Measurements from ENCODE around the gene ACBD5. TPM values are rescaled to one million over a fixed set of nuclear protein-coding genes. Genes with fewer than 3 reads are reported as not detected.
"Not testable (repeated sequence)": the region's sequence is repeated elsewhere in the genome, so short reads cannot be mapped to it uniquely, and the experiment has no call there.

ACBD5 gene
- total and polyA plus RNA-seq, 12 donors = 10.4 to 70.3 (median 45.7) TPM

GRCh38 chr10:27242951-27243551 lies 2.5 kb upstream of the ACBD5 start:
- intact Hi-C loops (cut with DNase I) = no loop called here
- no peaks in the 10 kb centered on the region for H3K27me3 ChIP-seq
- peak; percentile 60 to 86 (median 69) for DNase-seq
- no peak for TF ChIP-seq CTCF (IDR thresholded peaks at IDR 0.05)
- TF ChIP-seq POLR2A (IDR thresholded peaks at IDR 0.05) = peak; percentile 16 to 79
- H3K27ac ChIP-seq = peak overlapping the region; percentile 86 to 98 (median 97)
- no peaks in the 10 kb centered on the region for H3K36me3 ChIP-seq (replicated peaks in 1 of 2)
- 7 to 16% (median 11%) methylated on average over 10 to 12 of the region's 12 CpGs for WGBS, 4 donors
- H3K4me3 ChIP-seq = peak overlapping the region in 2 of 4 donors; percentile 76 to 78
- H3K4me1 ChIP-seq (replicated peaks in 1 of 2) = peaks cover 15 to 24% of the 10 kb centered on the region in 2 donors
- H3K9me3 ChIP-seq (replicated peaks in 1 of 3) = no peaks in the 10 kb centered on the region

- H3K36me3 ChIP-seq (replicated peaks in 1 of 2) = no peaks in the 10 kb centered on the region
- TF ChIP-seq CTCF (IDR thresholded peaks at IDR 0.05) = no peak
- TF ChIP-seq POLR2A (IDR thresholded peaks at IDR 0.05) = no peak
- no peaks in the 10 kb centered on the region for H3K27me3 ChIP-seq
- H3K4me1 ChIP-seq (replicated peaks in 1 of 2) = peaks cover 15 to 29% of the 10 kb centered on the region in 2 donors
- WGBS, 4 donors = 0 to 1% (median 0%) methylated on average over 6 of the region's 6 CpGs
- H3K9me3 ChIP-seq (replicated peaks in 1 of 3) = no peaks in the 10 kb centered on the region
- intact Hi-C loops (cut with DNase I) = no loop called here
- peak overlapping the region; percentile 86 to 98 (median 97) for H3K27ac ChIP-seq
- H3K4me3 ChIP-seq = peak overlapping the region in 3 of 4 donors; percentile 19 to 78 (median 76)
- DNase-seq = no peak
These were observed 1.9 kb upstream of the ACBD5 start for GRCh38 chr10:27242473-27242950.

GRCh38 chr10:27241652-27242472 lies 1.3 kb upstream of the ACBD5 start:
- 0 to 1% (median 1%) methylated on average over 22 to 59 of the region's 59 CpGs for WGBS, 4 donors
- no peaks in the 10 kb centered on the region for H3K36me3 ChIP-seq (replicated peaks in 1 of 2)
- peak overlapping the region in 3 of 4 donors; percentile 59 to 78 (median 76) for H3K4me3 ChIP-seq
- no peaks in the 10 kb centered on the region for H3K27me3 ChIP-seq
- intact Hi-C loops (cut with DNase I) = no loop called here
- H3K27ac ChIP-seq = peak overlapping the region; percentile 86 to 98 (median 97)
- DNase-seq = peak; percentile 92 to 95 (median 93)
- H3K4me1 ChIP-seq (replicated peaks in 1 of 2) = peaks cover 15 to 36% of the 10 kb centered on the region in 2 donors
- TF ChIP-seq CTCF (IDR thresholded peaks at IDR 0.05) = peak in 5 of 6 experiments; percentile 13 to 64 (median 57)
- peak; percentile 90 to 98 for TF ChIP-seq POLR2A (IDR thresholded peaks at IDR 0.05)
- no peaks in the 10 kb centered on the region for H3K9me3 ChIP-seq (replicated peaks in 1 of 3)

GRCh38 chr10:27241010-27241651 lies 534 bp upstream of the ACBD5 start:
- Histone ChIP-seq H3K4me3 (peak overlapping the region in 2 of 4 donors; percentile 76 to 78), H3K27me3 (no peaks in the 10 kb centered on the region), H3K27ac (peak overlapping the region; percentile 86 to 98 (median 97)), H3K4me1 (replicated peaks in 1 of 2) (peaks cover 16 to 43% of the 10 kb centered on the region in 2 donors), H3K9me3 (replicated peaks in 1 of 3) (no peaks in the 10 kb centered on the region), H3K36me3 (replicated peaks in 1 of 2) (no peaks in the 10 kb centered on the region)
- WGBS, 4 donors = 2 to 6% (median 4%) methylated on average over 17 to 33 of the region's 33 CpGs
- TF ChIP-seq POLR2A (IDR thresholded peaks at IDR 0.05) (no peak), CTCF (IDR thresholded peaks at IDR 0.05) (no peak)
- DNase-seq = peak in 5 of 7 donors; percentile 35 to 76 (median 45)
- intact Hi-C loops (cut with DNase I) = no loop called here

- H3K27ac ChIP-seq = peak overlapping the region in 1 of 5 donors; percentile 39
- DNase-seq; H3K9me3 ChIP-seq (replicated peaks in 1 of 3); H3K4me3 ChIP-seq; H3K36me3 ChIP-seq (replicated peaks in 1 of 2); H3K27me3 ChIP-seq; intact Hi-C loops (cut with DNase I): not testable (repeated sequence)
- H3K4me1 ChIP-seq (replicated peaks in 1 of 2) = peaks cover 17 to 65% of the 10 kb centered on the region in 2 donors
- 90 to 93% (median 92%) methylated on average over 8 of the region's 8 CpGs for WGBS, 4 donors
These were observed 3.1 kb downstream of the ACBD5 start for GRCh38 chr10:27237531-27237930.

- H3K36me3 ChIP-seq (replicated peaks in 1 of 2); DNase-seq; H3K27me3 ChIP-seq; intact Hi-C loops (cut with DNase I); H3K9me3 ChIP-seq (replicated peaks in 1 of 3); H3K4me3 ChIP-seq: not testable (repeated sequence)
- 63 to 86% (median 71%) methylated on average over 9 of the region's 9 CpGs for WGBS, 4 donors
- H3K27ac ChIP-seq = peak overlapping the region in 1 of 5 donors; percentile 39
- peaks cover 17 to 65% of the 10 kb centered on the region in 2 donors for H3K4me1 ChIP-seq (replicated peaks in 1 of 2)
These were observed 3.9 kb downstream of the ACBD5 start for GRCh38 chr10:27236589-27237128.
